Measurements from ENCODE around the gene NGB. TPM values are rescaled to one million over a fixed set of nuclear protein-coding genes. Genes with fewer than 3 reads are reported as not detected.
"Not testable (repeated sequence)": the region's sequence is repeated elsewhere in the genome, so short reads cannot be mapped to it uniquely, and the experiment has no call there.

NGB gene
- total RNA-seq, 2 experiments from 2014 or later: not detected

DNA sequence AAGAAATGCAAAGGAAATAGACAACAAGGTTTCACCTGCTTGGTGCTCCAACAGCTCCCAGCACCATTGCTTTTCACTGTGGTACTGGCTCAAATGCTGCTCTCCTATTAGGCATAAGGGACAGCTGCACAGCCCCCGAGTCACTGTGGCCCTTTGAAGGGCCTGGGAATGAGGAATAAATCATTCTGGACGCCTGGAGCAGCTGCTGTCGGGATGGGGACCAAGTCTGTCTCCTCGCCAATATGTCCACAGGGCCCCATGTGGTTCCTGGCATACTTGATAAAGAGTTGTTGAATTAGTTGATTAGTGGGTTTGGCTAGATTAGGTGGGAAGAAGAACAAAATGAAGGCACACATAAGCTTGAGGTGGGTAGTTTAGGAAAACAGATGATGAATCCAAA lies 13.1 kb upstream of the NGB start:
- Mint-ChIP-seq H3K9me3 (no peaks in the 10 kb centered on the region), H3K4me1 (ENCODE audit: low read depth) (no peaks in the 10 kb centered on the region), H3K27ac (no peak overlapping the region), H3K27me3 (no peaks in the 10 kb centered on the region), H3K4me3 (no peak overlapping the region), H3K36me3 (ENCODE audit: low read depth) (peaks cover 13% of the 10 kb centered on the region)
- ChIA-PET CTCF (interaction anchor here (1.6 to 1.9 kb wide), 2 partner anchors 17 to 32 kb away, joined by 4 read pairs; no protein-coding TSS in a partner anchor), POLR2A (no interaction called here)
- intact Hi-C loops (cut with micrococcal nuclease): no loop called here
- DNase-seq (no peak), ATAC-seq (no peak)
- TF ChIP-seq, protein P1, sequence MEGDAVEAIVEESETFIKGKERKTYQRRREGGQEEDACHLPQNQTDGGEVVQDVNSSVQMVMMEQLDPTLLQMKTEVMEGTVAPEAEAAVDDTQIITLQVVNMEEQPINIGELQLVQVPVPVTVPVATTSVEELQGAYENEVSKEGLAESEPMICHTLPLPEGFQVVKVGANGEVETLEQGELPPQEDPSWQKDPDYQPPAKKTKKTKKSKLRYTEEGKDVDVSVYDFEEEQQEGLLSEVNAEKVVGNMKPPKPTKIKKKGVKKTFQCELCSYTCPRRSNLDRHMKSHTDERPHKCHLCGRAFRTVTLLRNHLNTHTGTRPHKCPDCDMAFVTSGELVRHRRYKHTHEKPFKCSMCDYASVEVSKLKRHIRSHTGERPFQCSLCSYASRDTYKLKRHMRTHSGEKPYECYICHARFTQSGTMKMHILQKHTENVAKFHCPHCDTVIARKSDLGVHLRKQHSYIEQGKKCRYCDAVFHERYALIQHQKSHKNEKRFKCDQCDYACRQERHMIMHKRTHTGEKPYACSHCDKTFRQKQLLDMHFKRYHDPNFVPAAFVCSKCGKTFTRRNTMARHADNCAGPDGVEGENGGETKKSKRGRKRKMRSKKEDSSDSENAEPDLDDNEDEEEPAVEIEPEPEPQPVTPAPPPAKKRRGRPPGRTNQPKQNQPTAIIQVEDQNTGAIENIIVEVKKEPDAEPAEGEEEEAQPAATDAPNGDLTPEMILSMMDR (IDR thresholded peaks at IDR 0.05): no peak

DNA sequence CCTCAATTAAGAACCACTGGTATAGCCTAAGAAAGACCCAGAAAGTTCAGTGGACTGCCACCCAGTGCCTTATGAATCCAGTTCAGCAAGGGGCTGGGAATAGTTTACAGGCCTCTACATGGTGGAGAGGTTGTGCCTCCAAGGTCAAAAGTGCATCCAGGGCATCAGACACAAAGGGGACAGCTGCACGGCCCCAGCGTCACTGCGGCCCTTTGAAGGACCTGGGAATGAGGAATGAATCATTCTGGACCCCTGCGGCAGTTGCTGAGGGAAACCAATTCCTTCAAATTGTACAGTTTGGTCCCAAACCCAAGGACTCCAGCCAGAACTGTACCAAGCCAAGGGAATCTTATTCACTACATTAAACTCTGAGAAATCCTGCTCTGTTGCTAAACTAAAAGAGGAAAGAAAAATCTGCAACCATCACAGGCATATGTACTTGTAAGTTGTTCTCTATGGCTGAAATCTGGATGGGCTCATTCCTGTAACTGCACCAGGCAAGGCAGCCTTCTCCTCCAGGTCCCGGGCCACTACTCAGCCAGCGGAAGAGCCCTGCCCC lies 10.9 kb upstream of the NGB start:
- TF ChIP-seq, protein P1 (IDR thresholded peaks at IDR 0.05): no peak
- CTCF ChIA-PET: interaction anchor here (1.3 kb wide), 1 partner anchor 19 kb away, joined by 3 read pairs; no protein-coding TSS in a partner anchor
- Mint-ChIP-seq H3K4me3 (no peak overlapping the region), H3K27ac (no peak overlapping the region), H3K4me1 (ENCODE audit: low read depth) (no peaks in the 10 kb centered on the region), H3K9me3 (no peaks in the 10 kb centered on the region), H3K27me3 (no peaks in the 10 kb centered on the region), H3K36me3 (ENCODE audit: low read depth) (peaks cover 16% of the 10 kb centered on the region)
- intact Hi-C loops (cut with micrococcal nuclease): no loop called here
- POLR2A ChIA-PET: interaction anchor here (0.7 kb wide), 1 partner anchor 402 kb away, joined by 3 read pairs; no protein-coding TSS in a partner anchor
- ATAC-seq (no peak), DNase-seq (no peak)

DNA sequence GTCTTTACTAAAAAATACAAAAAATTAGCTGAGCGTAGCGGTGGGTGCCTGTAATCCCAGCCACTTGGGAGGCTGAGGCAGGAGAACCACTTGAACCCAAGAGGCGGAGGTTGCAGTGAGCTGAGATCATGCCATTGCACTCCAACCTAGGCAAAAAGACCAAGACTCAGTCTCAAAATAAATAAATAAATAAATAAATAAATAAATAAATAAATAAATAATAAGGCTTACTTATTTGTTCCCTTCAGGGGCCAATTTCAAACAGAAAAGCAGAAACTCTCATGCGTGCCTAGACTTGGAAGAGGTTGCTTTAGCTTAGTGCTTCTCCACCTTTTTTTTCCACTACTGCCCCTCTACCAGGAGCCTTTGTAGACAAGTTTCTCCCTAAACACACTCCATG lies 9.9 kb upstream of the NGB start:
- ATAC-seq; POLR2A ChIA-PET; H3K4me3 Mint-ChIP-seq; H3K27ac Mint-ChIP-seq; H3K9me3 Mint-ChIP-seq; intact Hi-C loops (cut with micrococcal nuclease); H3K4me1 Mint-ChIP-seq (ENCODE audit: low read depth); H3K27me3 Mint-ChIP-seq; DNase-seq: not testable (repeated sequence)
- CTCF ChIA-PET: interaction anchor here (1.3 kb wide), 1 partner anchor 20 kb away, joined by 3 read pairs; no protein-coding TSS in a partner anchor
- peaks cover 10% of the 10 kb centered on the region for H3K36me3 Mint-ChIP-seq (ENCODE audit: low read depth)

DNA sequence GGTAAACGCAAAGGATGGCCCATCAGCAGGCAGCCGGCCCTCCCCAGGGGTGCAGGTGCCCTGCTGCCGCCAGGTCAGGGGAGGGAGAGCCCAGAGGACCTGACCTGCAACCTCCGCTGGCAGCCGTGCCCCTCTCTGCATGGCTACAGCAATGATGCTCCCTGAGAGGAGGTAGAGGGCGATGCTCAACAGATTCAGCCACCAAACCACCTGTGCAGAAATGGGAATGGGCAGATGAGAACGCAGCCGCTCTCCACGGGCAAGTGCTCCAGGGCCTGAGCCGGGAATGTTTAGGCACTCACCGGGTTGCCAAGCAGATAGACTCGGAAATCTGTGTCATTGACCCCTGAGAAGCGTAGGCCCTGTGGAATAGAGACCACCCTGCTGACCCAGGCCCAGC lies 8.7 kb upstream of the NGB start:
- Mint-ChIP-seq H3K27me3 (no peaks in the 10 kb centered on the region), H3K9me3 (no peaks in the 10 kb centered on the region), H3K27ac (no peak overlapping the region), H3K4me1 (ENCODE audit: low read depth) (no peaks in the 10 kb centered on the region), H3K4me3 (no peak overlapping the region), H3K36me3 (ENCODE audit: low read depth) (peaks cover 8% of the 10 kb centered on the region)
- TF ChIP-seq, protein P1 (IDR thresholded peaks at IDR 0.05): no peak
- ChIA-PET POLR2A (no interaction called here), CTCF (interaction anchor here (1.1 to 1.2 kb wide), 2 partner anchors 35 to 37 kb away, joined by 3 read pairs; no protein-coding TSS in a partner anchor)
- ATAC-seq (no peak), DNase-seq (no peak)
- intact Hi-C loops (cut with micrococcal nuclease): no loop called here

DNA sequence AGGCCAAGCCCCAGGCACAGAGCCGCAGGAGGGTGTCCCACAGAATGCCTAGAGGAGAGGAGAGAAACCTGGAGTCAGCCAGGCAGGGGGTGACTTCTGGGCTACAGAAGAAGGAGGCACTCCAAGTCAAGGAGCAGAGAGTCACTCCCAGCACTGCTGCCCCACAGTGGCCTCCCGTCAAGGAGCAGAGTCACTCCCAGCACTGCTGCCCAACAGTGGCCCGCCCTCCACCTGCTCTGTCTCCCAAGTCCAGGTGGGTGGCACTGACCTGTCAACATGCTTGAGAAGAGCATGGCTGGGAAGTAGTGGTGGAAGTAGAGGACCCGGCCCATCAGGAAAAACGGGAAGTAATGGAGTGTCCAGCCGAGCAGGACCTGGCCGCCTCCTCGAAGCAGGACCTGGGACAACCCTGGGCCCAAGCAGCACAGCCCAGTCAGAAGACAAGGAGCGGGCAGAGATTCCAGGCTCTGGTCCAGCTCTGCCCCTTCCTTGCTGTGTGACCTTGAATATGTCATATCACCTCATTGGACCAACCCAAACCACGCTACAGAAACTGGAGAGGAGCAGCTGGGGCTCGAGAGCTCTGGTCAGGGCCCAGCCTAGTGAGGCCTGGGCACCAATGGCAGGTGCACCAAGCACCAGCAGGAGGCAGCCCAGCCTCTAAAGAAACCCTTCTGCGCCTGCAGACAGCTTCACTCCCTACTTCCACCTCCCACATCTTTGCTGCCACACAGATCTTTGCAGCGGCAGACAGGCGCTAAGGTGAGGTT lies 7.6 kb upstream of the NGB start:
- Mint-ChIP-seq H3K9me3 (no peaks in the 10 kb centered on the region), H3K4me1 (ENCODE audit: low read depth) (no peaks in the 10 kb centered on the region), H3K36me3 (ENCODE audit: low read depth) (peaks cover 2% of the 10 kb centered on the region), H3K4me3 (no peak overlapping the region), H3K27ac (no peak overlapping the region), H3K27me3 (no peaks in the 10 kb centered on the region)
- no peak for DNase-seq
- ChIA-PET CTCF (interaction anchor here (1.1 to 1.2 kb wide), 3 partner anchors 36 to 38 kb away, joined by 3 read pairs; no protein-coding TSS in a partner anchor), POLR2A (no interaction called here)
- TF ChIP-seq, protein P1 (IDR thresholded peaks at IDR 0.05): no peak
- ATAC-seq: no peak
- intact Hi-C loops (cut with micrococcal nuclease): no loop called here

All from activated CD8-positive, alpha-beta T cell treated with anti-CD3 and anti-CD28 coated beads for 36 hours (primary cell).